Frontal cortex (tissue), 4 donors: ENCODE measurements around the gene RCBTB2. TPM values are rescaled to one million over a fixed set of nuclear protein-coding genes. Genes with fewer than 3 reads are reported as not detected.
"Not testable (repeated sequence)": the region's sequence is repeated elsewhere in the genome, so short reads cannot be mapped to it uniquely, and the experiment has no call there.

Experiments
- DNase-seq, 2 donors: peaks; one replicate each; pipeline ENCODE4 v3.0.0; 2012; ENCODE audit warnings: low spot score in 2 of 2
- FAIRE-seq: peaks from 2 replicates; lab custom pipeline; 2012; peaks lifted over from hg19 to GRCh38; lab: Jason Lieb, UNC
- total RNA-seq: library from RNA; depleted of rRNA; stranded (reverse); fragments of >200 nt; gene quantifications from one replicate; pipeline ENCODE4 v1.2.3, GENCODE V29; 2014
- donor health status: control.
- donor health status: control.
- donor health status: control.

RCBTB2 gene
- total RNA-seq, 1 donor from 2014 or later = 33.0 TPM

- FAIRE-seq (no peak), DNase-seq (no peak)
Observed at GRCh38 chr13:48477191-48477855, 55.6 kb downstream of the RCBTB2 start.

GRCh38 chr13:48476686-48477085 is 56.2 kb downstream of the RCBTB2 start:
- FAIRE-seq = no peak
- DNase-seq = no peak

GRCh38 chr13:48476215-48476614 is 56.7 kb downstream of the RCBTB2 start:
- FAIRE-seq (no peak), DNase-seq (no peak)

- no peak for DNase-seq
- no peak for FAIRE-seq
Observed at GRCh38 chr13:48475230-48475629, 57.6 kb downstream of the RCBTB2 start.

- FAIRE-seq (no peak), DNase-seq (no peak)
Observed at GRCh38 chr13:48457578-48458242, 75.2 kb downstream of the RCBTB2 start.

GRCh38 chr13:48456546-48456945 is 76.3 kb downstream of the RCBTB2 start:
- FAIRE-seq (no peak), DNase-seq (no peak)

GRCh38 chr13:48451196-48451595 is 81.7 kb downstream of the RCBTB2 start:
- not testable (repeated sequence) for FAIRE-seq, DNase-seq

GRCh38 chr13:48449656-48450055 is 83.2 kb downstream of the RCBTB2 start:
- FAIRE-seq (no peak), DNase-seq (no peak)

GRCh38 chr13:48448959-48449614 is 83.8 kb downstream of the RCBTB2 start:
- DNase-seq (no peak), FAIRE-seq (no peak)

- DNase-seq (no peak), FAIRE-seq (no peak)
Observed at GRCh38 chr13:48448285-48448958, 84.5 kb downstream of the RCBTB2 start.

GRCh38 chr13:48446464-48446863 is 86.4 kb downstream of the RCBTB2 start:
- no peak for DNase-seq
- no peak for FAIRE-seq

- FAIRE-seq (no peak), DNase-seq (no peak)
Observed at GRCh38 chr13:48443442-48444208, 89.3 kb downstream of the RCBTB2 start.

Other genes starting within 250 kb of the RCBTB2 start
- gene RB1, start 229.3 kb downstream of the RCBTB2 start, total RNA-seq = 35.9 TPM
- gene LPAR6, start 120.0 kb downstream of the RCBTB2 start, total RNA-seq = 7.3 TPM
- gene CYSLTR2, start 120.8 kb upstream of the RCBTB2 start, total RNA-seq = 3.7 TPM